ENCODE results near the gene LRFN4. TPM values are rescaled to one million over a fixed set of nuclear protein-coding genes. Genes with fewer than 3 reads are reported as not detected.

The LRFN4 gene
- total RNA-seq, 2 experiments from 2014 or later, result 33.9 to 38.6 TPM

GRCh38 chr11:66818231-66818955 is 38.5 kb upstream of the LRFN4 start:
- DNase-seq (ENCODE audit: low spot score), result no peak
- H3K27ac ChIP-seq (ENCODE audit: low read depth, low read length, poor library complexity, severe bottlenecking), result no peak overlapping the region
- H3K9me2 ChIP-seq (ENCODE audit: insufficient read depth, low read length), result no peaks in the 10 kb centered on the region
- H3K79me2 ChIP-seq (ENCODE audit: insufficient read depth, low read depth, low read length), result no peaks in the 10 kb centered on the region
- peaks cover 60% of the 10 kb centered on the region for H3K36me3 ChIP-seq (ENCODE audit: insufficient read depth, low read length)
- H3K4me3 ChIP-seq (ENCODE audit: low read depth, low read length, poor library complexity, severe bottlenecking), result no peak overlapping the region
- TF ChIP-seq EZH2phosphoT487 (IDR thresholded peaks at IDR 0.05; ENCODE audit: borderline replicate concordance, low read depth, low read length), result no peak
- ChIA-PET POLR2A (no interaction called here), CTCF (ENCODE audit: unreplicated experiment) (no interaction called here)
- no peak overlapping the region for H3K4me2 ChIP-seq (ENCODE audit: low read length)
- intact Hi-C loops (cut with micrococcal nuclease; ENCODE audit: unreplicated experiment), result no loop called here
- BruUV-seq (replicated peaks), result no TSS peak
- H2AFZ ChIP-seq (ENCODE audit: low read length), result no peak overlapping the region
- no peaks in the 10 kb centered on the region for H3K9me3 ChIP-seq (ENCODE audit: low read length)
- H3K4me1 ChIP-seq (ENCODE audit: insufficient read depth, low read length, poor library complexity, severe bottlenecking), result peaks cover 13% of the 10 kb centered on the region
- H4K20me1 ChIP-seq (ENCODE audit: insufficient read depth, low read length), result no peaks in the 10 kb centered on the region

GRCh38 chr11:66820381-66820780 is 36.5 kb upstream of the LRFN4 start:
- DNase-seq (ENCODE audit: low spot score), result no peak
- TF ChIP-seq EZH2phosphoT487 (IDR thresholded peaks at IDR 0.05; ENCODE audit: borderline replicate concordance, low read depth, low read length), result no peak
- TF ChIP-seq CTCF (conservative IDR thresholded peaks at IDR 0.05; ENCODE audit: low read length), result no peak
- no peak overlapping the region for H3K27ac ChIP-seq (ENCODE audit: low read depth, low read length, poor library complexity, severe bottlenecking)
- no peaks in the 10 kb centered on the region for H3K9me3 ChIP-seq (ENCODE audit: low read length)
- ChIA-PET POLR2A (interaction anchor here (0.5 to 1.5 kb wide), 5 partner anchors 12 to 292 kb away, joined by 3 to 4 read pairs (median 3); no protein-coding TSS in a partner anchor), CTCF (ENCODE audit: unreplicated experiment) (no interaction called here)
- intact Hi-C loops (cut with micrococcal nuclease; ENCODE audit: unreplicated experiment), result no loop called here
- H3K9me2 ChIP-seq (ENCODE audit: insufficient read depth, low read length), result no peaks in the 10 kb centered on the region
- H3K4me2 ChIP-seq (ENCODE audit: low read length), result no peak overlapping the region
- no peaks in the 10 kb centered on the region for H4K20me1 ChIP-seq (ENCODE audit: insufficient read depth, low read length)
- BruUV-seq (replicated peaks), result no TSS peak
- H2AFZ ChIP-seq (ENCODE audit: low read length), result no peak overlapping the region
- H3K4me1 ChIP-seq (ENCODE audit: insufficient read depth, low read length, poor library complexity, severe bottlenecking), result peaks cover 9% of the 10 kb centered on the region
- no peaks in the 10 kb centered on the region for H3K79me2 ChIP-seq (ENCODE audit: insufficient read depth, low read depth, low read length)
- H3K36me3 ChIP-seq (ENCODE audit: insufficient read depth, low read length), result peaks cover 53% of the 10 kb centered on the region
- no peak overlapping the region for H3K4me3 ChIP-seq (ENCODE audit: low read depth, low read length, poor library complexity, severe bottlenecking)

GRCh38 chr11:66820901-66821300 is 36.0 kb upstream of the LRFN4 start:
- no peak for DNase-seq (ENCODE audit: low spot score)
- Histone ChIP-seq H3K27ac (ENCODE audit: low read depth, low read length, poor library complexity, severe bottlenecking) (no peak overlapping the region), H2AFZ (ENCODE audit: low read length) (no peak overlapping the region), H3K9me3 (ENCODE audit: low read length) (no peaks in the 10 kb centered on the region), H3K79me2 (ENCODE audit: insufficient read depth, low read depth, low read length) (no peaks in the 10 kb centered on the region), H3K4me3 (ENCODE audit: low read depth, low read length, poor library complexity, severe bottlenecking) (no peak overlapping the region), H3K4me1 (ENCODE audit: insufficient read depth, low read length, poor library complexity, severe bottlenecking) (peaks cover 4% of the 10 kb centered on the region), H4K20me1 (ENCODE audit: insufficient read depth, low read length) (no peaks in the 10 kb centered on the region), H3K9me2 (ENCODE audit: insufficient read depth, low read length) (no peaks in the 10 kb centered on the region), H3K4me2 (ENCODE audit: low read length) (no peak overlapping the region), H3K36me3 (ENCODE audit: insufficient read depth, low read length) (peaks cover 53% of the 10 kb centered on the region)
- intact Hi-C loops (cut with micrococcal nuclease; ENCODE audit: unreplicated experiment), result no loop called here
- POLR2A ChIA-PET, result interaction anchor here (0.5 to 1.5 kb wide), 5 partner anchors 11 to 291 kb away, joined by 3 to 4 read pairs (median 3); no protein-coding TSS in a partner anchor
- no TSS peak for BruUV-seq (replicated peaks)
- TF ChIP-seq EZH2phosphoT487 (IDR thresholded peaks at IDR 0.05; ENCODE audit: borderline replicate concordance, low read depth, low read length), result no peak
- CTCF ChIA-PET (ENCODE audit: unreplicated experiment), result no interaction called here

Measured in OCI-LY7 (cell line).